ENCODE results near the gene TRIM24.
A peak's percentile ranks its signal among the peaks of the same experiment; 100 is the strongest.

Gene TRIM24

GRCh38 chr7:138584696-138585095 lies 124.6 kb downstream of the TRIM24 start:
- no peak for DNase-seq

- no peak for DNase-seq
These were observed 125.4 kb downstream of the TRIM24 start for GRCh38 chr7:138585283-138585993.

- no peak for DNase-seq
These were observed 127.4 kb downstream of the TRIM24 start for GRCh38 chr7:138587485-138587884.

GRCh38 chr7:138588986-138589385 lies 128.9 kb downstream of the TRIM24 start:
- no peak for DNase-seq

- DNase-seq: no peak
These were observed 130.1 kb downstream of the TRIM24 start for GRCh38 chr7:138590154-138590553.

- no peak for DNase-seq
These were observed 135.4 kb downstream of the TRIM24 start for GRCh38 chr7:138595454-138595853.

GRCh38 chr7:138602451-138602850 lies 142.4 kb downstream of the TRIM24 start:
- DNase-seq: no peak

- DNase-seq: no peak
These were observed 143.7 kb downstream of the TRIM24 start for GRCh38 chr7:138603549-138604318.

- DNase-seq: no peak
These were observed 146.2 kb downstream of the TRIM24 start for GRCh38 chr7:138606236-138606635.

- DNase-seq: no peak
These were observed 147.4 kb downstream of the TRIM24 start for GRCh38 chr7:138607216-138608126.

- no peak for DNase-seq
These were observed 148.2 kb downstream of the TRIM24 start for GRCh38 chr7:138608275-138608674.

- DNase-seq: no peak
These were observed 150.7 kb downstream of the TRIM24 start for GRCh38 chr7:138610671-138611170.

GRCh38 chr7:138613630-138614029 lies 153.6 kb downstream of the TRIM24 start:
- DNase-seq: no peak

- no peak for DNase-seq
These were observed 156.0 kb downstream of the TRIM24 start for GRCh38 chr7:138616085-138616484.

GRCh38 chr7:138618506-138618905 lies 158.4 kb downstream of the TRIM24 start:
- DNase-seq: no peak

GRCh38 chr7:138618933-138619332 lies 158.9 kb downstream of the TRIM24 start:
- DNase-seq: no peak

- DNase-seq: no peak
These were observed 162.8 kb downstream of the TRIM24 start for GRCh38 chr7:138622841-138623240.

GRCh38 chr7:138625084-138625848 lies 165.2 kb downstream of the TRIM24 start:
- DNase-seq: no peak

GRCh38 chr7:138625849-138626230 lies 165.8 kb downstream of the TRIM24 start:
- peak; percentile 75 for DNase-seq

GRCh38 chr7:138626846-138627245 lies 166.8 kb downstream of the TRIM24 start:
- DNase-seq: no peak

GRCh38 chr7:138627361-138627760 lies 167.3 kb downstream of the TRIM24 start:
- DNase-seq: no peak

GRCh38 chr7:138630059-138630610 lies 170.1 kb downstream of the TRIM24 start:
- no peak for DNase-seq
